GM12891 (cell line): ENCODE data around the gene AFDN.

Experiments
- PAX5 ChIP-seq: IDR thresholded peaks from 2 replicates; pipeline ENCODE4 v1.6.1; 2011; ENCODE audit warnings: low read length, moderate library complexity, mild to moderate bottlenecking; ENCODE audit not compliant: insufficient read depth, severe bottlenecking
- POLR2A ChIP-seq: IDR thresholded peaks from 2 replicates; pipeline ENCODE4 v1.6.1; 2011; ENCODE audit warnings: low read depth, low read length, control low read depth
- POLR2AphosphoS5 ChIP-seq: IDR thresholded peaks from 2 replicates; pipeline ENCODE4 v1.6.1; 2011; ENCODE audit warnings: low read depth, low read length, control low read depth
- POU2F2 ChIP-seq: IDR thresholded peaks from 2 replicates; pipeline ENCODE4 v1.6.1; 2011; ENCODE audit warnings: low read depth, mild to moderate bottlenecking, control low read depth, low read length, moderate library complexity
- SPI1 ChIP-seq: IDR thresholded peaks from 2 replicates; pipeline ENCODE4 v1.6.1; 2011; ENCODE audit warnings: low read depth, low read length, control low read depth
- TAF1 ChIP-seq: IDR thresholded peaks from 2 replicates; pipeline ENCODE4 v1.6.1; 2011; ENCODE audit warnings: low read depth, low read length, control low read depth

DNA sequence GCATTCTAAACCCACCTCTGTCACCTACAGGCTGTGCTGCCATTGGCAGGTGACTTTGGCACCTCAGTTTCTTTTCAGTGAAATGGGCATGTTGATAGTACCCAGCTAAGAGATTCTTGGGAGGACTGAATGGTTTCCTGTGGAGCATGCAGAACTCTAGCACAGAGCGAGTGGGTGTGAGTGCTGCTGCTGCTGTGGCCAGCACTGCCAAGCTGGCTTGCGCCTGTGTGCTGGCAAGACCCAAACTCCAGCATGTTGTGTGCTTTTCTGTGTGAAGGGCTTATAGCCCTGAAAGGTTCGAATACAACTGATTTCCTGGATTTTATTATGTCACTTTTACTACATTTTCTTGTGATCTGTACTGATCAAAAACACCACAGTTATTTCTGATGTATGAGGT is 92.6 kb downstream of the AFDN start:
- TF ChIP-seq POLR2AphosphoS5 (no peak), POLR2A (no peak), SPI1 (no peak), TAF1 (no peak), POU2F2 (no peak), PAX5 (no peak)
